Inflammatory macrophage treated with lipopolysaccharide for 4 hours (primary cell): Measurements from ENCODE around the gene ANXA4.
"Not testable (repeated sequence)": the region's sequence is repeated elsewhere in the genome, so short reads cannot be mapped to it uniquely, and the experiment has no call there.

Experiments
- DNase-seq: peaks from one replicate; pipeline ENCODE4 v3.0.0-alpha.2; 2020

ANXA4 gene

DNA sequence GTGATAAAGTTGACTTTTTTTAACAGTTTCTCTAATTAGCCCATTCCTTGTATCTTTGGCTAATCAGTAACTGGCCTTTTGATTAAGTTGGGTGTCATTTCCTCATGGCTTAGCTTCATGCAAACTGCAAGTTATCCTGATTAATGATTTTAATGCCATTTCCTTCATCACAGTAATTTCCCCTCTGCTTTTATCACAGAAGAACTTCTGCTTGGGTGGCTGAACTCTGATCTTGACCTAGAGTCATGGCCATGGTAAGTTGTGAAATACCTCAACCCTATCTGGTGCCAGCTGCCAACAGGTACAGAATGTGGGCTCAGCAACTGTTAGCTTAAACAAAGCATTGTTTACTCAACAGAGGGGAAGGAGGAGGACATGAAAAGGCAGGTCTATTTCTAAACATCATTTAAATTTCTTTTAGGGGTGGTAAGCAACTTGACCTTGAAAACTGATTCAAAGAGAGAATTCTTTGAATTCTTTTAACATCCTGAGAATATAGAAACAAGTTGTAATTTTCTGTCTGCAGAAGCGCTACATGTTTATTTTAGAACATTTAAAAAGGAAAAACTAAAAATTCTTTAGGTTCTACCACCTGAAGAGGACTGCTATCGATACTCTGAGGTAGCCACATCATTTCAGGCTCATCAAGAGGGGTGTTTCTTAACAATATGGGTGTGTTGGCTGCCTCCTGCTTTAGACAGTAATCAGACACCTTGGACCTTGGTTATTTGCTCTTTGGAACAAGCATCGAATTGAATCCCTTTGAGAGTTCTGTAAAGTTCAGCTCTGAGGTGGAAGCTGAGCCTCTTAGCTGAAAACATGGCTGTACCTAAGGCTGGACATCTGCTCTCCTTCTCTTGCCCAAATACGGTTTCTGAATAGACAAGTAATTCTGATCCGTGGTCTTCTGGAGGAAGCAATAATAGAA lies 39.7 kb downstream of the ANXA4 start:
- DNase-seq: no peak

DNA sequence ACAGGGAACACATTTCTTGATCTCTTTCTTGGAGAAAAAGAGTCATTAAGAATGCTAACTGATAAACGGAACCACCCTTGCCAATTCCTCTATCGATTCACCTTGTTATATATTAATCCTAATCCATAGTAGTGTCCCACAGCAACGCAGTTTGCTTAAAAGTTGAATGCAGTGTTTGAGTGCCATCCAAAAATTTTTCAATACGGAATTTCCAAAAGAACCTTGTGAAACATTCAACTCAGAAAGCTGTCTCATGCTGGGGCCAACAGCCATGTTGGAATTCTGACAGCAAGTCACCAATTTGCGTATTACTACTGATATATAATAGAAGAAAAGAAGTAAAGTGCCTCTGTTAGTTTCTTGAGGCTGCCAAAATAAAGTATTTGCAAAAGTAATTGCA lies 42.3 kb downstream of the ANXA4 start:
- DNase-seq: no peak

DNA sequence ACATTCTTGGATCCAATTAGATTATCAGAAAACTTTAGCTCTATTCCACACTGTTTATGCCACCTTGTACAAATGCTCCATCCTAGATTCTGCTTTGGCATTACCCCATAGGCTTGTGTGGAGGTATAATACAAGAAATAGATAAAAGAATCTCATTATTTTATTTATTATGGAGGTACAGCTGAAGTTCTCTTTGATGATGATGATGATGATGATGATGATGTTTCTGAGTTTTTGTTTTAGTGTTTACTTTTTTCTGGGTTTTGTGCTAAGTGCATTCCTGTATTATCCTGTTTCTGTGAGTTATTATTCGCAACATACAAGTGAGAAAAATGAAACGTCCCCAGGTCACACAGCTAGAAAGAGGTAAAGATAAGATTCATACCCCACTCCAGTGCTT lies 43.4 kb downstream of the ANXA4 start:
- DNase-seq: no peak

DNA sequence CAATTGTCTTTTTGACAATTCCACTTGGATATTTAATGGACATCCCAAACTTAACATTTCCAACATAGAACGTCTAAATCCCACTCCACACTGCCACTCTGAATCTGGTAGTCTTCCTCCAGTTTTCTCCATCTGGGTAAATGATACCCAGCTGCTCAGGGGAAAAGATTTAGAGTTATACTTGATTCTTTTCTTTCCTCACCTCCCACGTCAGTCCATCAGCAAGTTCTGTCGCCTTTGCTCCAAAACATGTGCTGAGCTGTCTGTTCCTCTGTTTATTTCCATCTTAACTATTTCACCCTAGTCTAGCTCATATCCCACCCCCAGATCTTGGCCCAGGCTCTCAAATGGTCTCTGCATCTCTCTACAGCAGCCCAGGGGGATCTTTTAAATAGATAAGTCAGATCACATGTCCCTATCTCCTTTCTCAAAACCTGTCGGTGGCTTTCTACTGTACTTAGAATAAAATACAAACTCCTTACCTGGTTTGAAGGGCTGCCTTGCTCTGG lies 44.2 kb downstream of the ANXA4 start:
- no peak for DNase-seq

DNA sequence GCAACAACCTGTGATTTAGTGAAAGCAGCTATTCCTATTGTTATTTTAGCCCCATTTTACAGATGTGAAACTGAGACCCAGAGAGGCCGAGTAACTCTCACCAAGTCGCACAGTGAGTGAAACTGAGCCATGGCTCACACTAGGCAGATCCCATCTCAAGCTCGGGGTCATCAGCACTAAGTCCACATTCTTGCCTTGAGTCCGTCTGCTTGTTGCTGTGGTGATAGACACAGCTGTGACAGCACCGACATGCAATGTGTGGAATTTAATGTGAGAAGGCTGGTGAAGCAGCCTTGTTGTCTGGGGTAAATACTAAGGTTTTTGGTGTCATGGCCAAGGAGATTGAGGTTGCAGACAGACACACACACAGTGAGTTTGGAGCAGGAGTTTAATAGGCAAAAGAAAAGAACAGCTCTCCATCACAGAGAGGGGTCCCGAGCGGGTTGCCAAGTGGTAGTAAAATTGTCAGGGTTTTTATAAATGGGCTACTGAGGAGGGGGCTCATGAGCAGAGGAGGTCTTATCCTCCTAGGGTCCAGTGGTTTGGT lies 47.3 kb downstream of the ANXA4 start:
- no peak for DNase-seq

DNA sequence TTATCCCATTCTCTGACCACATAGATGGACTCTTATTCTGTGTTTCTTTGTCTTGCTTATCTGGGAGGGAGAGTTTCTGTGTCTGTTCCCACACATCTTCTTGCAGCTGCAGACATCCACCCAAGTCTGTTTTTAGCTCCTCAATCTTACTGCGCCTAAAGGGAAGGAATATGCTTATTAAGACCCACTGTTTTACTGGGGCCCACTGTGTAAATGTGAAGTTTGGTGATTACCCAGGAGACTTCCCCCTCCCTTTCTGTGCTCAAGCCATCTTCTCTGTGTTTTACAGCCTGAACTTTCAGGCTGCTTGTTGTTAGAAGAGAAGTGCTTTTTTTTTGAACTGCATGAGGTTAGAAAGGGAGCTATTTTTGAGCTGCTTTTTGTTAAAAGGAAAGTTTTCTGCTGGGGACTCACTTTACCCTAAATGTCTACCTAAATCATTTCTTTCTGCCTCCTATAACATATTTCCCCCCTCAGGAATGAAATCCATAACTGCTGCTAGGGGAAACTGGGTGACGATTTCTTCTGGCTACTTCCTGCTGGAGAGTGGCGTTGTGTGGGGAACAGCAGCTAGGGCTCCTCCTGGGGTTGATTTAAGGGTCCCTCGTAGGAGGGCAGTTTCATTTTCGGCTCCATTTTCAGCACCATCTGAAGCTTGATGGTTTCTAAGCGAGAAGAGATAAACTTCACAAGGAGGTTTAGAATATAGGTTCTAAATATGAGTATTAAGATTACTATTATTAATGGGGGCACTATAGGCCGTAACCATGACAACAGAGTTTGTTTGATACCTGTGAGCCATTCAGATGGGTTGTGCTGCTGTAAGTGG lies 48.1 kb downstream of the ANXA4 start:
- DNase-seq: peak; percentile 20

DNA sequence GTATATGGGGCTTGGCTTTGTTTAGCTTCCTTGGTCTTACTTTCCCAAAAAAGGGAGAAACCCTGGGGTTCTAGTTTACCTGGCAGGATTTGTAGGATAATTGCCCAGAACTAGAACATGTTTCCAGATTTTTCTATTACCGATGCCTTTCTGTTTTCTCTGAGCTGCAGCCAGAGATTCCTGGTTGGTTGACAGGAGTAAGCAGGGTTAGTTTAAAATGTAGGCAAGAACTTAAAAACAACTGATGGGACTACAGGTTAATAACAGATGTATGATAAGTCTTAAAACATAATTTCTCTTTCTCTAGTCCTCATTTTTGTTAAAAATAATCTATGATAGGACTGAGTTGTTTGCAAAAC lies 48.6 kb downstream of the ANXA4 start:
- no peak for DNase-seq

DNA sequence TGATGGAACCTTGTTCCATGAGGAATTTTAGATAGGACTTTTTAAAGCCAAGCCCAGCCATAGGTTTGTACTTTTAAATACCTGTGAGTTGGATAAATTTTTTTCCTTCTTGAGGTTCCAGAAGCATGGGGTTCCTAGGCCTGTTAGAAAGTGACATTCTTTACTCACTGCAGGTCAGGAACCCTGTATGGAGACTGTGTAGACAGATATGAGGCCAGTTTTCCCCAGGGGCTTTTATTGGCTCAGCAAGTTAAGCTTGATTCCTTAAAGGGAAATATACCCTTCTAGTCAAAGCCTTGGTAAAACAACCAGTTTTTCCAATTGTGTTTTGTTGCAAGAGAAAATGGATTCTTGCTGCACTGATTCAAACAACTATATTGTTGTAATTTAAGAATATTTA lies 49.1 kb downstream of the ANXA4 start:
- DNase-seq: no peak

DNA sequence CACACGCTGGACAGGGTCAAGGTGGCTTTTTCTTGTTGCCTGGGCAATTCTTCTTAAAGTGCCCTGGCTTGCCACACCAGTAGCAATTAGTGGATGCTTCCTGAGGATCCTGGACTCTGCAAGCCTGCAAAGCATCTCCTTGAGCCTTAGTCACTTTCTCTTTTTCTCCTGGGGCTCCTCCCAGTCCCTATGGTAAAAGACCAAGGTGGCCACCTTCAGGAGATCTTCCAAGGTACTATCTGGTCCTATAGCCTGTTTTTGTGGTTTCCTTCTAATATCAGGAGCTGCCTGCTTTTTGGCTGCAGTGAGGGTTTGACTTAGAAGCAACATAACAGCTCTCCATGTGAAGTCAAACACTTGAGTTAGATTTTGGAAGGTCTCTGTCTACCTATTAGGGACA lies 54.2 kb downstream of the ANXA4 start:
- no peak for DNase-seq

DNA sequence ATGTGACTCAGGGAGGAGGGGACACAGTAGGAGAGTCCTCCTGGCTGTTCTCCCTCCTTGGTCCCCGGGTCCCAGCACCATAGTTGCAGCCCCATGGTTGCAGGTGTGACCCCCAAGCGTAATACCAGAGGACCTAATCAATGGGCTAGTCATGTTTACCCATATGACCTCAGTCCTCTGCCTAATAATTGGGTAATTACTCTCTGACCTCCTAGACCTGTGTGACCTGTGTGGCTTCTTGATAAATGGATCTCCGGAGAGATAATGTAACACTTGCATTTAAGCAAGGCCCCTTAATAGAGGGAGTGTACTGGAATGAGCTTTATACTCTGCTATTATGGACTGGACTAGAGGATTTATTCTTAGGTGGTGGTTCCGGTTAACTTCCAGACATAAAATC lies 55.3 kb downstream of the ANXA4 start:
- no peak for DNase-seq

DNA sequence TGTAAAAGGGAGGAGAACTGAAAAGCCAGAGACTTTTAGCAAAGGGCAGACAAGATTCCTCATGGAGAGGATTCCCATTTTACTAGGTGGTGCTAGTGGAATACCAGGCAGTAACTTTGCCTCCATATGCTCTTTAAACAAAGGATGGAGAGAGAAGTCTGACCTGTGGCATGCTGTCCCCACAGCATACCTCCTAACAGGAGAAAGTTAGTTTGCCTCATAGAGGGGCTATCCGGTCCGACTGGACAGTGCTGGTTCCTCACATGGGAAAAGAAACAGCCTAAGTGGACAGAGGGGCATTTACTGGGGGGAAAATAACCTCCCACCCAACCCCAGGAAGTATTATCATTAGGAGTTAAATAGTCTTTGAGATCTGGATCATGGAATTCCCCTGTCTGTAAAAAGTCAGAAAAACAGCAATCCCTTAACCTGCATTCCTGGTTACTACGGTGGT lies 55.9 kb downstream of the ANXA4 start:
- DNase-seq: no peak

DNA sequence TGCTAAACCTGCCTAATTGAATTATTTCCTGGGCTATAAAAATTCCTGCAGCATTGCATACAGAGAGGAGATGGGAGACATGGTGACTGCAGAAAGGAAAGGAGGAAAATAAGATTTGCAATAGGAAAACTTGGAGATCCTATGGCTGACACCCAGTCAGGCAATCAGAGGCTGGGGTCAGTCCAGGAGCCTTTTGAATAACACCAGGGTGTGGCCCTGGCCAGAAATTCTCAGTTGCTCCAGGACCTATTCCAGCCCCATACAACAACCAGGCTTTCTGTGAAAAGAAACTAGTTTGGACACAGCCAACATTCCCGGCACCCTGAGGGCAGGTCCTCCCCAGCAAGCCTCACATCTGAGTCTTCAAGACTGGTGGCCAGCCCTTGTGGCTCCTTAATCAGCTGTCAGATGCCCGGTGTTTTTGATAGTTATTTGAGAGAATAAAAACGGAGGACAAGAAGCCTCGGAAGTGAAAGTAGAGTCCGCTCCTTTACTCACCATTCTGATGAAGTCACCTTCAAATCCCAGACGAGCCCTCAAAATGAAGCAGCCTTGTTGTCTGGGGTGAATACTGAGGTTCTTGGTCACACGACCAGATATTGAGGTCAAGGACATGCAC lies 56.5 kb downstream of the ANXA4 start:
- peak; percentile 44 for DNase-seq

DNA sequence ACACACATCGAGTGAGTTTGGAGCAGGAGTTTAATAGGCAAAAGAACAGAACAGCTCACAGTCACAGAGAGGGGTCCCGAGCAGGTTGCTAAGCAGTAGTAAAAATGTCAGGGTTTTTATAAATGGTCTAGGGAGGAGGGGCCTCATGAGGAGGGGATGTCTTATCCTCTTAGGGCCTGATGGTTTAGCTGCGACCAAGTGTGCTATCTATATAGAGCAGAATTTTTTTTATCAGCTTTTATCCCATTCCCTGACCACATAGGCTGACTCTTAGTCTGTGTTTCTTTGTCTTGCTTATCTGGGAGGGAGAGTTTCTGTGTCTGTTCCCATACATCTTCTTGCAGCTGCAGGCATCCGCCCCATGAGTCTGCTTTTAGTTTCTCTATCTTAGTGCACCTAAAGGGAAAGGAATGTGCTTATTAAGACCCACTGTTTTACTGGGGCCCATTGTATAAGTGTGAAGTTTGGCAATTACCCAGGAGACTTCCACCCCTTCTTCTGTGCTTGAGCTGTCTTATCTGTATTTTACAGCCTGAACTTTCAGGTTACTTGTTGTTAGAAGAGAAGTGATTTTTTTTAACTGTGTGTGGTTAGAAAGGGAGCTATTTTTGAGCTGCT lies 57.1 kb downstream of the ANXA4 start:
- no peak for DNase-seq

DNA sequence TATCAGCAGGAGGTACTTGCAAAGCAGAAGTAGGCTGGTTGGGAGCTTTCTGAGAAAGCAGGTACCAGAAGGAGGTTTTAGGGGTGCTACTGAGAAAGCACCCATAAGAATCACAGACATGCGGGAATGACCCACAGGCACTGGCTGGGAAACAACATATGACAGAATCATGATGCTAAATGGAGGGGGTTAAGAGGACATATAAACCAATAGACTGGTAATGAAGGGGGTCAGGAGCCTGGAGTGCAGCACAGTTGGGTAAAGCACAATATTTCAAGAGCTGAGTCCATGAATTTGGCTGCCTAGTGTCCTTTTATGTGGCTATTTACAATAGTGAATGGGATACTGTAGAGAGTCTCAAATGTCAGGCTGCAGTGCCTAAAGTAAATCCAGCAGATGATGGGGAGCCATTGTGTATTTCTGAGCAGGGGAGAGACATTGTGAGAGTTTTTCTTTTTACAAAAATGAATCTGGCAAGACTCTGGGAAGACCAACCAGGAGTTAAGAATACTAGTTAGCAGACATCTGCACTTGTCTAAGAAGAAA lies 59.9 kb downstream of the ANXA4 start:
- no peak for DNase-seq

DNA sequence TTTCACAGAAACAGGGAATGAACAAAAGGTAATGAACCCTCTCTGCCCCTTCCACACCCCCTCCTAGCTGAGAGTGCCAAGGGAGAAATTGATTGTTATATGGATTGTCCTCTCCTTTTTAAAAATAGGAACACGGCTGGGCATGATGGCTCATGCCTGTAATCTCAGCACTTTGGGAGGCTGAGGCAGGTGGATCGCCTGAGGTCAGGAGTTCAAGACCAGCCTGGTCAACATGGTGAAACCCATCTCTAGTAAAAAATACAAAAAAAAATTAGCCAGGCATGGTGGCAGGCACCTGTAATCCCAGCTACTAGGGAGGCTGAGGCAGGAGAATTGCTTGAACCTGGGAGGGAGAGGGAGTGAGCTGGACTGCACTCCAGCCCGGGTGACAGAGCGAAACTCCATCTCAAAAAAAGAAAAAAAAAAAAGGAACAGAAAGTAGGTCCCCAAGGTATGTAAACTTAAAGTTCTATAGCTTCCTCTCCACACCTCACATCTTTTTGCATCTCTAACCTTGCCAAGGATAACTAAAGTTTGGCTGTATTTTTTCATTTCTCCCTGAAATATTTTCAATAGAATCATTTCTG lies 60.9 kb downstream of the ANXA4 start:
- DNase-seq: not testable (repeated sequence)

DNA sequence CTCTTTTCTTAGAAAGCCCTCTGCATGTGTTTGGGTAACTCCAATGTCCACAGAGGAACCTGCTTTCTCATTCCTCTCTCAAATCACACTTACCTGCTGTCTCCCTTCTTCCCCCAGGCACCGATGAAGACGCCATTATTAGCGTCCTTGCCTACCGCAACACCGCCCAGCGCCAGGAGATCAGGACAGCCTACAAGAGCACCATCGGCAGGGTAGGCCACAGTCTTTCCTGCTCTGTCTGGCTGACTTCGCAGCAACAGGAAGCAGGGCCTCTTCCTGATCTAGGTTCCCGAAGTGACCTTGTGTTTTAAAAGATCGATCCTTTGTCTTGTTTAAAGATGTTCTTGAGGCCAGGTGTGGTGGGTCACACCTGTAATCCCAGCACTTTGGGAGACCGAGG lies 62.5 kb downstream of the ANXA4 start:
- DNase-seq: no peak

DNA sequence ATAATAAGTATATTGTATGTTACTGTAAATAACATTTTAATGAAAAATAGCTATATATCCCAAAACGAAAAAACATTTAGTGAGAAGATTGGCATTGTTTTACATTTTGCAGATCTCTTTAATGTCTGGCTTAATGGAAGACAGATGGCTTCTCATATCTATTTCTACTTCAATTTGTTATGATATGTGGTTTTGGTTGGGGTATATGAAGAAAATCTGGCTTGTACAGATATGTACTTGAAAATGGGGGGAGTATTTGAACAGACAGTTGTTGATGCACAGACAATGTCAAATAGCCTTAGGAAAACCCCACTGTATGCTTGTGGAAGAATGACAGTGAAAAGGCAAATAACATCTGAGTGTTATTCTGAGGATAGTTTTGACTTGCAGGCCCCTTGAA lies 64.0 kb downstream of the ANXA4 start:
- no peak for DNase-seq

DNA sequence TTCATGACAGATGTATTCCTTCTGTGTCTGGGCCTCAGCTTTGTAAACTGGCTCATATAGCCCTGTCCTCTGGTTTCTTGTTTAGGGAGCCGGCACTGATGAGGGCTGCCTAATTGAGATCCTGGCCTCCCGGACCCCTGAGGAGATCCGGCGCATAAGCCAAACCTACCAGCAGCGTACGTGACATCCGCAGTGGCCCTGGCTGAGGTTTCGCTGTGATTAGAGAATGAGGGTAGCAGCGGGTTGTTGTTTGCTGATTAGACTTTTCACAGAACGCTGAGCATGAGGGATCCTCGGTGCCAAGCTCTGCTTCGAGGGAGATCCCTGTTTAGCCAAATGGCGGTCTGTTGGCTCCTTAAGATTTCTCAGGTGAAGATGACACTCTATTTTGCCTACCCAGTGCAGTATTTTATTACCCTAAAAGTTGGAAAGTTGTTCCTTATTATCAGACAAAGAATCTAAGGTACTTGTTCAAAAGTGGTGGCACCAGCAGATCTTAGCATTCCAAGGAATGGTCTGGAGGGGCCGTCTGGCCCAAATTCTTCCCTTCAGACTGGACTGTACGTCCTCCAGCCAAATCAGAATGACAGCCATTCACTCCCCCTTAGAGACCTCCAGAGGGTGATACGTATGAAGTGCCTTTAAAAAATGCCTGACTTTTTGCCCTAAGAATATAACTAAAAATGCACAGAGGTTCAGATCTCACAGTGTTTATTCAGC lies 66.0 kb downstream of the ANXA4 start:
- DNase-seq: no peak

DNA sequence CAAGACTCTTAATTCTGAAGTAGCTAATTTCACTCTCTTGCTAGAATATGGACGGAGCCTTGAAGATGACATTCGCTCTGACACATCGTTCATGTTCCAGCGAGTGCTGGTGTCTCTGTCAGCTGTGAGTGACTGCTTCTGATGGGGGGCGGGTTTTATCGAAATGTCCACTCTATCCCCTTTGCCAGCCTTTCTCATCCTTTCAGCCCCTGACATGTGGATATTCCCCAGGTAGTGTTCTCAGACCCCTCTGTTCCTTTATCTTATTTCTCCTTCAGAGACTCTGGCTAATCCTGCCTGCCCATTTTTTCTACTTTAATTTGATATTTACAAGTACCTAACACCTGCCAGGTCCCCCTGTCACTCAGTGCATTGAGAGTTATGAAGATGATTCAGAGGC lies 68.6 kb downstream of the ANXA4 start:
- DNase-seq: no peak

DNA sequence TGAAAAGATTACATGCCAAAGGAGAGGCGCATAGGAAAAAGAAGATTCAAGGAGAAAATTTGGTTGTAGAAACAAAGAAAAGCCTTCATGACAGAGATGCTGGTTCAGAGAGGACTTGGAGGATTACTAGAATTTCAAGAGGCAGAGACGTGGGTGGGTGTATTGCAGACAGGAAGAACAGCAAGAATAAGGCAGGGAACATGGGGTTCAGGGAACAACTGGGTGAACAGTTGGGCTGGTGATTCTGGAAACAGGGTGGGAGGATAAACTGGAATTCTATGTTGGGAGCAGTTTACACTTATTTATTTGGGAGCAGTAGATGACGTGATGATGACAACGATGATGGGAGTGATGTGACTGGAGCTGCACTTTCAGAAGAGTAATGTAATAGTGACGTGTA lies 69.1 kb downstream of the ANXA4 start:
- DNase-seq: no peak

DNA sequence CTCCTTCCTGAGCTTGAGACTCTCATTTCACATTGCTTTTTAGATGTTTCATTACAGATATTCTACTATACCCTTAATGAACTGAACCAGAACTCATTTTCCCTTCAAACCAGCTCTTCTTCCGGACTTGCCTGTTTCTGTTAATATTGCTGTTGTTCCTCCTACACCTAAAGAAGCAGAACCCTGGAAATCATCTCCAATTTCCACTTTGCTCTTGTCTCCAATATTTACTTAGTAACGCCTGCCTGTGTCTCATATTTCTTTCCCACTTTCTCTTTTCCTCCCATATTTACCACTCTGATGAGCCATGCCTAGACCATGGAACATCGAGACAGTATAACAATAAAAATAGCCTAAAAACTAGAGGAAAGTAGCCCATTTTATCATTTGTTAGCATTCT lies 69.7 kb downstream of the ANXA4 start:
- DNase-seq: no peak
